ENCODE measurements around the gene THTPA. TPM values are rescaled to one million over a fixed set of nuclear protein-coding genes. Genes with fewer than 3 reads are reported as not detected.

THTPA gene
- total RNA-seq, 2 experiments from 2014 or later: 7.6 to 9.4 TPM

DNA sequence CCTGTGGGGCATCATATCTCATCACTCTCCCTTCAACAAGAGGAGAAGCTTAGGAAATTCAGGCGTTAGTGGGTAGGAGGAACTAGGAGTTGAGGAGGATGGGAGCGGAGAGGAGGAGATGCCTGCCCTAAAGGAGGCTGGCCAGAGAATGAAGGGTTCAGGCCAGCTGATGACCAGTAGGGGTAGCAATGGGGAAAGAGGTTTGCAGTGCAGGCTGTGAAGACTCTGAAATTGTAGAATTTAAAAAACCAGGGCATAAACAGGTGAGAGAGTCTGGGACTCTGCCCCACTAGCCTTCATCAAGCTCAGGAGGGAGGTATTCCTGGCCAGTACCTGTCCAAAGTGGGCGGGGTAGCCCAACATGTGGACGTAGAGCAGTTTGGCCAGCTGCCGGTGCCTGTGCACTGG, 10.7 kb downstream of the THTPA start:
- Mint-ChIP-seq H3K27me3 (peaks cover under 1% of the 10 kb centered on the region), H3K36me3 (peaks cover 7% of the 10 kb centered on the region), H3K9me3 (no peaks in the 10 kb centered on the region), H3K4me1 (peaks cover 31% of the 10 kb centered on the region), H3K27ac (peak overlapping the region; percentile 98), H3K4me3 (peak overlapping the region; percentile 100)
- no peak for DNase-seq

DNA sequence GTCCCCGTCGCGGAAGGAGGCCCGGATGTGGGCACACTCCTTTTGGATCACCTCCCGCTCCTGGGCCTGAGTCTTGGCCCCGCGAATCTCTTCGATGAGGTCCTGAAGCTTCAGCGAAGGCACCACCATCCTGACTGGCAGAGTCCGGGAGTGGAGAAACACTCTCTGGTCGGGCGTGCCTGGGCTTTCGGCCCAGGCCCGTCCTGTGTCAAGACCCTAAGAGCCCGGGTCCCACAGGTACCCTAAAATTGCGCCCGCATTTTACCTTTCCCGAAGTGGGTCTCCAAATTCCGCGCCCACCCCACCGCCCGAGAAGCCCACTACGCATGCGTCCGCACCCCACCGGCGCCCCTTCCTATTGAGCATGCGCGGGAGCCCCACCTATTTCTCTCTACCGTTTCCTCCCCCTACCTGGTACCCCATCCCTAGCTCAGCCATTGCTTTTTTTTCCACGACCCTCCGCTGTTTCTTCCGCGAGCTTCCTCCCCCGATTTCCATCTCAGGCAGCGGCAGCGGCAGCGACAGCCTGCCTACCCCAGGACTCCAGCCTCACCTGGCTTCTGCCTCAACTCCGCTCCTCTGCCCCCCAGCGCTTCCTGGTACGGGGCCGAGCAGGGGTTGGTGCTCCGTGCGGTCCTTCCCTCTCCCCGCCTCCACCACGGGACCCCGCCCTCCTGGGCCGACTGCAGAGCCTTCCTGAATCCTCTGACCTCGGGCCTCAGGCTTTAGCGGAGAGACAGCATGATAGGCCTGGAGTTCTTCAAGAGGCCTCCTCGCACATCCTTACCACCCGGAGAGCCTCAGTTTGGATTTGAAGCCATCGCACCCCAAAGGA, 11.3 kb downstream of the THTPA start, which contains the start of gene AP1G2:
Gene AP1G2, minus strand, starts transcription at position 606 of the 835 bp plus-strand sequence. Its CDS starts 477 bp downstream, at position 129.
- peaks cover 28% of the 10 kb centered on the region for H3K4me1 Mint-ChIP-seq
- no peaks in the 10 kb centered on the region for H3K9me3 Mint-ChIP-seq
- peaks cover 7% of the 10 kb centered on the region for H3K36me3 Mint-ChIP-seq
- peak within 1 kb of the TSS; percentile 100 for H3K4me3 Mint-ChIP-seq
- H3K27me3 Mint-ChIP-seq: peaks cover 7% of the 10 kb centered on the region
- peak within 1 kb of the TSS; percentile 98 for H3K27ac Mint-ChIP-seq
- DNase-seq: peak; percentile 92

DNA sequence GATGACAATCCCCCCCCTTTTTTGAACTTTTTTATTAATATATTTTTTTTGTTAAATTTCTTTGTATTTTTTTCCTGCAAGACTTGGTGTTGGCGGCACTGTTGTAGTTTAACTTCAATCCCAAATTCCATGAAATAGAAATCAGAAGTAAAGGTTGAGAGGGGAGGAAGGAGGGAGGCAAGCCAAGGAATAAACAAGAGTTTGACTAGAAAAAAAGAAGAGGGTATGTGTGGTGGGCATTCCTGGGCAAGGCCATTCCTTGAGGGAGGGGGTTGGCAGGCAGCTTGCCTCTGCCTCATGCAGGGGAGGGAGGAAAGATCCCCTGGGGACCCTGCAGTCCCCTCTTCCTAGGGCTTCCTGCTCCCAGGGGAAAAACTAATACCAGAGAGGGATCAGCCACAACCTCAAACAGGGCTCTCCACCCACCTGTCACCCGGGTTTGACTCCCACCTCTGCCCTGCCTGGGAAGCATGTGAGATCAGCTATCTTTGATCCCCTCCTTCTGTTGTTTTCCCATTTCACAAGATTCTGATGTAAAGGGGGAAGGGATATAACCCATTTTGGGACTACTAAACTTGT, 12.0 kb downstream of the THTPA start:
- Mint-ChIP-seq H3K4me1 (peaks cover 30% of the 10 kb centered on the region), H3K27ac (peak overlapping the region; percentile 98), H3K36me3 (peaks cover 5% of the 10 kb centered on the region), H3K4me3 (peak overlapping the region; percentile 100), H3K27me3 (peaks cover 14% of the 10 kb centered on the region), H3K9me3 (no peaks in the 10 kb centered on the region)
- DNase-seq: no peak

DNA sequence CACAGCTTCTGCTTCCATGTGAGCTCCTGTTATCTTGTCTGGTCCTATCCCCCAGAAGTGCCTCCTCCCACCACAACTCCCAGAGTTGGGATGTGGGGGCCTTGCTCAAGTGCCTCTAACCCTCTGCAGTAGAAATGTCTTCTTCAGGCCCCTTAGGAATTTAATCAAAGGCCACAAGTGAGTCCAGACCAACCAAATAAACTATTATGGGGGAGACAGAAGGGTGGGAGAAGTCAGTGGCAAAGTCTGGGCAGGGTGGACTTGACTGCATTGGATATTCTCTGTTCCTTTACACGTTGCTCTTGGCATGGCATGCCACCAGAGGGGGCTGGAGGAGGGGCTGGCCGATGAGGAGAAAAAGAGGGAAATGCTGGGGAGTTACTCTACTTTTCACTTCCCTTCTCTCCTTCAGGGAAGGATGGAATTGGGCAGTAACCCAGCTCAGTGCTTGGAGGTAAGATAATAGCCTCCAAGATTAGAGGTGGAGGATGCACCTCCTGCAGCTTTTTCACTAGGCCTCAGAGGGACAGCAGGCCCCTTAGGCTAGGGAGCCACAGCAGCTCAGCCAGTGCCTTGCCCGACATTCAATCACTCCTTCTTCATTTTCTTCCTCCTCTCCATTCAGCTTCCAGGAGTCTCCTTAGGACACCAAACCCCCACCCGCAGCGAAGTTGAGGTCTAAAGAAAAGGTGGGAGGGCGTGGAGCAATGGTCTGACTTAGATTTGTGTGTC, 12.7 kb downstream of the THTPA start:
- peak overlapping the region; percentile 98 for H3K27ac Mint-ChIP-seq
- H3K36me3 Mint-ChIP-seq: peaks cover 5% of the 10 kb centered on the region
- H3K4me3 Mint-ChIP-seq: peak overlapping the region; percentile 100
- H3K4me1 Mint-ChIP-seq: peaks cover 30% of the 10 kb centered on the region
- H3K9me3 Mint-ChIP-seq: no peaks in the 10 kb centered on the region
- peaks cover 17% of the 10 kb centered on the region for H3K27me3 Mint-ChIP-seq
- no peak for DNase-seq

DNA sequence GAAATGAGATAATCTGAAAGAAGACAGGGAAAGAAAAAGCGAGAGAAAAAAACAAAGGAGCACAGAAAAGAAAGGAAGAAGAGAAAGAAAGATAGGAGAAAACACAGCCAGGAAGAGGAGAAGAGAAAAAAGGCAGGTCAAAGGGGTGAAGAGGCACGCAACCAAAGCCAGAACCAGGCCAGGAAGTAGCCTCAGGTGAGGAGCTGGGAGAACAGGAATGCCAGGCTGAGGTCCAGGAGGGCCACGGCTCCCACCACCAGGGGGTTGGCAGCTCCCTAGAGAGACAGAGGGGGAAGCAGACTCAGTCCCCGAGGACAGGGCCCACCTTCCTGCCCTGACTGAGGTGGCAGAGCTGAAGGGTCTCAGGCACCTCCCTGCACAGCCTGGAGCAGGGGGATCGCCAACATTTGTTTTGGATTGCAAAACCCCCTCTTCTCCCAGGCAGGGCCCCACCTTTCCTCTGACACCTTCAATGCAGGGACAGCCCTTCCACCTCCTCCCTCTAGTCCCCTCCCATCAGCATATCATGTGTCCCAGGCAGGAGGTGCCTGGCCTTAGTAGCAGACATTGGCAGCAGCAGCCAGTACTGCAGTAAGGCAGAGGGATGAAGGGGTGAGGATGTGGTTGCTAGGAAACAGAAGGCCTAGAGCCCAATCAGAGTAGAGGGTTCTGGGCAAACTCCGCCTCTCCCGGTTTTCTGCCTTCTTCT, 13.5 kb downstream of the THTPA start:
- no peak overlapping the region for H3K27ac Mint-ChIP-seq
- peaks cover 30% of the 10 kb centered on the region for H3K4me1 Mint-ChIP-seq
- DNase-seq: no peak
- peaks cover 5% of the 10 kb centered on the region for H3K36me3 Mint-ChIP-seq
- H3K4me3 Mint-ChIP-seq: no peak overlapping the region
- no peaks in the 10 kb centered on the region for H3K9me3 Mint-ChIP-seq
- peaks cover 23% of the 10 kb centered on the region for H3K27me3 Mint-ChIP-seq

DNA sequence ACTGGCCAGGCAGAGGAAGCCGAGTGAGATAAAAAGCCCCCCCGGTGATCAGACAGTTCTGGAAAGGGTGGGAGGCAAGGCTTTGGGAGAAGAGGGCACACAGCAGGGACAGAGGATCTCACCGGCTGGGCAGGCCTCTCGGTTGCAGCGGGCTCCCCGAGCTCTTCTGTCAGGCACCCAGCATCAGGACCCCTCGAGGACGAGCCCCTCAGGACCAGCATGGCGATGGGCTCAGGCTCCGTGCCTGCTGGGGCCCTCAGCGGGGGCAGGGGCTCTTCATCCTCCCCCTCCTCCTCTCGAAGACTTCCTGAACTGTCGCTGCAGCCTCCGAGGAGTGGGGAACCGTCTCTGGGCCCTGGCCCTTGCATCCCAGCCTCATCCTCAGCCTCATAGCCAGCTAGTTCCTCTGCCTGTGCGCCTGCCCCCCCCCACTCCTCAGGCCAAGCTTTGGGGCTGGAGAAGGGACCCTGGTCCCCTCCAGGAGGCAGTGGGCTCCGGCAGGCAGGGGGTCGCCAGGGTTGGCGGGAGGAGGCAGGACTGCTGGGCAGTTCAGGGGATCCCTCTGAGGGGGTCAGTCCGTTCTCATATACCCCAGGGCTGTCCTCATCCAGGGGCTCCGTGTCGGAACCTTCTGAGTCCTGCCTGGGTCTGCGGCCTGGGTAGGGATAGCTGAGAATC, 14.9 kb downstream of the THTPA start:
- peaks cover 2% of the 10 kb centered on the region for H3K36me3 Mint-ChIP-seq
- no peak overlapping the region for H3K4me3 Mint-ChIP-seq
- H3K9me3 Mint-ChIP-seq: no peaks in the 10 kb centered on the region
- H3K27ac Mint-ChIP-seq: no peak overlapping the region
- peaks cover 32% of the 10 kb centered on the region for H3K27me3 Mint-ChIP-seq
- H3K4me1 Mint-ChIP-seq: peaks cover 20% of the 10 kb centered on the region
- no peak for DNase-seq

DNA sequence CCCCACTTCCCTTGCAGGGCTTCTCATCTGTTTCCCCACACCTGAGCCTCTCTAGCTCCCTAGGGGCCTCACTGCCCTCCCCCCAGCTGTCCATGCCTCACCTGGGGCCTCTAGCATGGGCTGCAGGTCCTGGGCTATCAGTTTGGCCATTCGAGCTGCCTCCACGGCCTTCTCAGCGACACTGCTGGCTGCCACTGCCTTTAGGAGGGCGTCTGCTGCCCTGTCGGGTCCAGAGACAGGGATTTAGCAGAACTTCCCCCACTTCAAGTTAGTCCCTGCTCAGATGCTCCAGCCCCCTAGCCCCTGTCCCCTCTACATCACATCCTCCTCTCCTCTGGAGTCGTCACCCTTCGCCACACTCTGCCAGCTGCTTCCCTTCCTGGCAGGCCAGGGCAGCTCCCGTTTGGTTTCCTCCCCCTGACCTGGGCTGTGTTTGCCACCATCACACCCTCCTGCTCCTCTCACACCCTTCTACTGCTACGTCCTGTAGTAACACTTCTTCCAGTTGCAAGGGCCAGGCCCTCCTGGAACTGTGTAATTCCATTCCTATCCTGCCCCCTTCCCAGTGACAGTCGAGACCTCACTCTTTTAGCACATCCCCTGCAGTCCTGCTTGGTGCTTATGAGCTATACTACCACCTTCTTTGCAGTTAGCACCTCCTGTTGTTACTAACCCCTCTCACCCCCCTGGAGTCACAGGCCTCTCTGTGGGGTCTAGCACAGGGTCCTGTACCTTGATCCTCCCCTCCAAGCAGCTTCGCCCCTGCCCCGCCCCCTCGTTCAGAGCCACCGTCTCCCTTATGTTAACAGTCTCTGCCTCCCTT, 15.8 kb downstream of the THTPA start:
- H3K36me3 Mint-ChIP-seq: no peaks in the 10 kb centered on the region
- H3K4me3 Mint-ChIP-seq: no peak overlapping the region
- no peak for DNase-seq
- no peak overlapping the region for H3K27ac Mint-ChIP-seq
- peaks cover 20% of the 10 kb centered on the region for H3K4me1 Mint-ChIP-seq
- peaks cover 40% of the 10 kb centered on the region for H3K27me3 Mint-ChIP-seq
- H3K9me3 Mint-ChIP-seq: no peaks in the 10 kb centered on the region

DNA sequence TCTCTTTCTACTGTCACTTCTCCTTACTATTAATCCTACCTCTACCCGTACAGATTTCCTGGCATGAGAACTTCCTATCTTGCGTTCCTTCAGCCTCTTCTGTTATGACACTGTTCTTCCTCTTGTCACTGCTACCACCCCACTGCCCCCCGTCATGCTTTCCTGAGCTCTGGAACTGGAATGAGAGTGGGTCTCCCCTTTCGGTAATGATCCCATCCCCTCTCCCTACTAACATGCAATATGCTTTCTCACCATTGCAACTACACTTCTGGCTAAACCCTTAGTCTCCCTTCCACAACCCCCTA, 16.4 kb downstream of the THTPA start:
- H3K9me3 Mint-ChIP-seq: no peaks in the 10 kb centered on the region
- no peak for DNase-seq
- H3K27me3 Mint-ChIP-seq: peaks cover 44% of the 10 kb centered on the region
- H3K27ac Mint-ChIP-seq: no peak overlapping the region
- H3K36me3 Mint-ChIP-seq: no peaks in the 10 kb centered on the region
- H3K4me3 Mint-ChIP-seq: no peak overlapping the region
- peaks cover 20% of the 10 kb centered on the region for H3K4me1 Mint-ChIP-seq

DNA sequence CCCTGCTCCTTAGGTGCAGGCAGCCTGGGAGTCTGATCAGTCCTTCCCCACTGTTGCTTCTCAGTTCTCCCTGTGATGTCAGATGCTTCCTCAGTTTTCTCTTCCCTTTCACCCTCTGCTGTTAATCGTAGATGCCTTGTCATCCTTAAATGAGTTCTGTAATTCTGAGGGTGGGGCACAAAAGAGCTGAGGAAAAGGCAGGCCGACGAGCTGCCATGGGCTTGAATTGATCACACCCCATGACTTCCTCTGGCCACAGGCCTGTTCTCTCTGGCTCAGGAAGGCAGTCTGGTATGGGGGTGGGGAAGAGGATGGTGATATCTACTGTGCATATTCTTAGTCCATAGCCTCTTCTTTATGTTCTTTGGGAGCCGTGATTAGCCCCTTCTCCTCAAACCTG, 16.8 kb downstream of the THTPA start:
- Mint-ChIP-seq H3K9me3 (no peaks in the 10 kb centered on the region), H3K36me3 (no peaks in the 10 kb centered on the region), H3K4me3 (no peak overlapping the region), H3K27me3 (peaks cover 47% of the 10 kb centered on the region), H3K4me1 (peaks cover 18% of the 10 kb centered on the region), H3K27ac (no peak overlapping the region)
- DNase-seq: no peak

DNA sequence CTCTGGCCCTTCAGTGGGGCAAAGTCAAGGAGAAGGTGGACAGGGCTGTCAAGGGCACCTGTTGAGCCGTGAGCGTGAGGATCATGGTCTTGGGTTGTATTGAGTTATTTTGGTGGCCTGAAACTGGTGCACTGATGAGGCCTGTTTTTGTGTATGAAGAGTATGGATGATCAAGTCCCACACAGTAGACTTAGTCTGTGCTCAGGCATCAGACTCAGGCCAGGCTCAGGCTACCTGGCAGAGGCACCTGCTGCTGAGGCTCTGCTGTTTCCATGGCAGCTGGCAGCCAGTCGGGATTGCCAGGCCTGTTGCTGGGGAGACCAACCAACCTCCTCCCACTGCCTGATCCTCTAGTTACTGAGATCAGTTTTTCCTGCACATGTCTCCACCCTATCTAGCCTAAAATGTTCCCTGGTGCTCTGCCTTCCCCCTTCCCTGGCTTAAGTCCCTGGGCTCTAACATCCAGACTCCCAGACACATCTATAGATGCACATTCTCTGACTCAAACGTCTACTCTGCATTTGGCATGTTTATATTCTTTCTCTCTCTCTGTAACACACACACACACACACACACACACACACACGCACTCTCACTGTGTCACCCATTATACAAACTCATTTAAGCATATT, 17.4 kb downstream of the THTPA start:
- H3K9me3 Mint-ChIP-seq: no peaks in the 10 kb centered on the region
- no peak for DNase-seq
- H3K36me3 Mint-ChIP-seq: no peaks in the 10 kb centered on the region
- no peak overlapping the region for H3K27ac Mint-ChIP-seq
- H3K4me3 Mint-ChIP-seq: no peak overlapping the region
- H3K4me1 Mint-ChIP-seq: peaks cover 15% of the 10 kb centered on the region
- peaks cover 54% of the 10 kb centered on the region for H3K27me3 Mint-ChIP-seq

DNA sequence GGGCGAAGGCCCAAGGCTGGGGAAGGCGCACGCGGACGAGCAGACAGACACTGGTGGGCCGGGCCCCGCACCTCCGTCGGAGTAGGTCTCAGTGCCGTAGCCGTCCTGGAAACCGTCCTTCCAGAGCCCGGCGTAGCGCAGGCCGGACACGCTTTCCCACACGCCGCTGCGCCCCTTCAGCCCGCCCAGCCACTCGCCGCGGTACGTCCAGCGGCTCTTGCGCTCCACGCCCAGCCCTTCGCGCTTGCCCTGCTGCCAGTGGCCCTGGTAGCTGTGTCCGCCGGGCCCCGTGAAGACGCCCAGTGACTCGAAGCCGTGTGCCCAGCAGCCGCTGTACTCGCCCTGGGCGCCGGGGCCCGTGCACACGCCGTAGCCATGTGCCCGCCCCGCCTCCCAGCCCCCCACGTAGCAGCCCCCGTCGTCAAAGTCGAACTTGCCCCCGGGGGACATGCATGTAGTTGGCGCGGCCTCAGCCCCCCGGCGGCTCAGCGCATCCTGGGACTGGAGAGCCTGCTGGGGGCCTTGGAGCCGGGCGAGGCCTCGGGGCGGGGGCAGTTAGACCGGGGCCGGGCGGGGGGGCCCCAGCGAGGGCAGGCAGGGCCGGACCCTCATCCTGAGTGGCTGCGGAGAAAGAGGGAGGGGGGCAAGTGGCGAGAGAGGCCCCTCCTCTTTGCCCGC, 21.1 kb downstream of the THTPA start:
- DNase-seq: no peak
- Mint-ChIP-seq H3K4me3 (peak overlapping the region; percentile 35), H3K27ac (no peak overlapping the region), H3K9me3 (no peaks in the 10 kb centered on the region), H3K36me3 (no peaks in the 10 kb centered on the region), H3K27me3 (peaks cover 64% of the 10 kb centered on the region), H3K4me1 (peaks cover 17% of the 10 kb centered on the region)

DNA sequence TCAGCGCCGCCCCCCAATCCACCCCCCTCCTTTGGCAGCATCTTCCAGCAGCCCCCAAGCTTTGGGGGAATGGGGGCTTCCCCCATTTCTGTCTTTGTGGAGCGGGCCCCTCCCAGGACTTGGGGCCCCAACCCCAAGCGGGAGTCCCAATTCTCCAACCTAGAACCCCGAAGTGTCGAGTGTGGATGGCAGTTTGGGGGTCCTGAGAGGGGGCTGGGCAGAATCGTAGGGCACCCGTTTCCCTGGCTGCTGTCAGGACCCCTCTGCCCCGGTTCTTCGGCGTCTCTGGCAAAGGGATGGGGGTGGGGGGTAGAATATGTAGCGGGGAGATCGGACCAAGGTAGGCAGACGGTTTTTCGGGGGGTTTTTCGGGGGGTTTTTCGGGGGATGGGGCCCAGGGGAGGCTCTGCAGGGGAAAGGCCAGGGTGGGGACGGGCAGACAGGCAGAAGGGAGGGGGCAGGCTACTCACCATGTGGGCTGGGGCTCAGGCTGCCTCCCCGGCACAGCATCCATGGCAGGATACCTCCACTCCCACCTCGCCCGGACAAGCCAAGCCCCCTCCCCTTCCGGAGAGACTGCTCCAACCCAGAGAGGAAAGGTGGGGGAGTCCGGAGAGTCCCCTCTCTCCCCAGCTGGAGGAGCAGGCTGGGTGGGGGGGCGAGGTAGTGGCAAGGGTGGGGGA, 21.8 kb downstream of the THTPA start:
- Mint-ChIP-seq H3K4me3 (no peak overlapping the region), H3K27me3 (peaks cover 57% of the 10 kb centered on the region), H3K36me3 (no peaks in the 10 kb centered on the region), H3K4me1 (peaks cover 17% of the 10 kb centered on the region), H3K9me3 (no peaks in the 10 kb centered on the region), H3K27ac (no peak overlapping the region)
- no peak for DNase-seq
